Naive thymus-derived CD8-positive, alpha-beta T cell (primary cell): ENCODE results near the gene CRYBB2. TPM values are rescaled to one million over a fixed set of nuclear protein-coding genes. Genes with fewer than 3 reads are reported as not detected.
A peak's percentile ranks its signal among the peaks of the same experiment; 100 is the strongest.
"Not testable (repeated sequence)": the region's sequence is repeated elsewhere in the genome, so short reads cannot be mapped to it uniquely, and the experiment has no call there.

Experiments used
- ATAC-seq, 2 donors: fragments of 150-1000 bp; cut with Tn5 transposase in 1 of 2; sonication (Bioruptor Pico), chemical (Tn5 transposase) in 1 of 2; 1 replicate in 1 of 2; 2 replicates in 1 of 2; pipeline ENCODE4 v1.10.0; 2021; ENCODE audit warnings: mild to moderate bottlenecking in 2 of 2, moderate library complexity in 2 of 2
- POLR2A ChIA-PET: fragments of 350-600 bp; sonication (Branson Sonifier 250); formaldehyde crosslinking; loops from one replicate; lab custom pipeline; 2021; ENCODE audit warnings: antibody characterized with exemption; lab: Charles Lee
- DNase-seq, 10 donors: peaks; one replicate each; pipeline versions ENCODE4 v3.0.0 to v3.0.0-alpha.2; 2020 to 2022
- H3K27ac Mint-ChIP-seq, 10 donors: one replicate each; pipeline ENCODE4 v1.8.0; 2020 to 2022; ENCODE audit warnings: mild to moderate bottlenecking in 10 of 10, mixed read lengths in 10 of 10, moderate library complexity in 4 of 10, inconsistent platforms in 1 of 10
- H3K27me3 Mint-ChIP-seq, 5 donors: one replicate each; pipeline ENCODE4 v1.8.0; 2021 to 2022; ENCODE audit warnings: mixed read lengths in 5 of 5
- H3K36me3 Mint-ChIP-seq, 3 donors: one replicate each; pipeline ENCODE4 v1.8.0; 2020 to 2022; ENCODE audit warnings: mixed read lengths in 3 of 3, mild to moderate bottlenecking in 2 of 3, inconsistent platforms in 1 of 3
- H3K4me1 Mint-ChIP-seq, 4 donors: one replicate each; pipeline ENCODE4 v1.8.0; 2021 to 2022; ENCODE audit warnings: mixed read lengths in 4 of 4
- H3K4me3 Mint-ChIP-seq, 10 donors: one replicate each; pipeline ENCODE4 v1.8.0; 2020 to 2022; ENCODE audit warnings: mild to moderate bottlenecking in 10 of 10, mixed read lengths in 10 of 10, moderate library complexity in 6 of 10, inconsistent platforms in 1 of 10
- H3K9me3 Mint-ChIP-seq, 9 donors: one replicate each; pipeline ENCODE4 v1.8.0; 2020 to 2022; ENCODE audit warnings: mixed read lengths in 9 of 9, mild to moderate bottlenecking in 3 of 9, inconsistent platforms in 1 of 9, moderate library complexity in 1 of 9
- polyA plus RNA-seq, 3 donors: library from polyadenylated mRNA; unstranded; fragments of 300-500 nt; fragmentation: Illumina TruSeq; gene quantifications; one replicate each; pipeline ENCODE4 v1.2.3, GENCODE V29; 2021
- total RNA-seq, 8 experiments: library from RNA in 2 of 8; stranded (reverse) in 2 of 8; gene quantifications; one replicate each; pipeline ENCODE4 v1.2.3 and lab custom pipeline; 2021 to 2026

Gene CRYBB2
- total and polyA plus RNA-seq, 5 experiments from 2014 or later = not detected

DNA sequence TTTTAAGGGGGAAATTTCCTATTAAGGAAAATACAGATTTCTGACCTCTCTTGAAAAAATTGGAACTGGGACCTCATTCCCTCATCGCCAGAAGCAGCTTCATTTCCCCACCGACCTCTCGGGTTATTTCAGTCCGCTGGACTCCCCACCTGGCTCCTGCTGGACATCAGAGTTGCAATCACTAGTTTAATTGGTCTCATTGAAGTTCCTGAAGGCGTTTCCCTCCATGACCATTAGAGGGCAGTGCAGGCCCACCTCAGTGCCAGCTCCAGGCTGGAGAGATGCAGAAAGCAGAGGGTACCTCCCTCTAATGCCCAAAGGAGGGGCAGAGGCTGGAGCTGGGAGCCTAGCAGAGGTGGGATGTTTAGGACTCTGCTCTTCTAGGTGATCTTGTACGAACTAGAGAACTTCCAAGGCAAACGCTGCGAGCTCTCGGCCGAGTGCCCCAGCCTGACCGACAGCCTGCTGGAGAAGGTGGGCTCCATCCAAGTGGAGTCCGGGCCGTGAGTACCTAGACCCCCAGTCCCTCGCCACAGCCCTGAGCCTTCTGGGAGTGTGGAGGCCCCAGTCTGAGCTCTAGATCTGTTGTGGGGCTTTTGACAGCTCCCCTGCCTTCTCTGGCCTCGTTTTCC, 17.0 kb upstream of the CRYBB2 start:
- POLR2A ChIA-PET = no interaction called here
- ATAC-seq = peak; percentile 43 to 52
- H3K4me3 Mint-ChIP-seq = no peak overlapping the region

DNA sequence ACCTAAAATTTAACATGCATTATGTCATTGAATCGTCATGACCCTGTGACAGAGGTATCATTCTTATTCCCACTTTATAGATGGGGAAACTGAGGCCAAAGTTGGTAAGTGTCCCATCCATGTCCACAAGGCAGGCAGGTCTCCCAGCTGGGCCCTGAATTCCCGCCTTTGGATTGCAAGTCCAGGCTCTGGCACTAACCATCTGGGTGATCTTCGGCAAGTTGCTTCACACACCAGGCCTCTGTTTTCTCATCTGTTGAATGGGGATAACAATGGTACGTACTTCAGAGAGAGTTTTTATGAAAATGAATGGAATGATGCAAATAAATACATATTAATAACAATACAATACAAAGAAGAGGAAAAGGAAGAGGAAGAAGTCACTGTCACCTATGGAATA, 16.4 kb upstream of the CRYBB2 start:
- no peaks in the 10 kb centered on the region for H3K9me3 Mint-ChIP-seq
- DNase-seq (no peak), ATAC-seq (no peak)
- POLR2A ChIA-PET = no interaction called here
- H3K36me3 Mint-ChIP-seq = no peaks in the 10 kb centered on the region
- no peak overlapping the region for H3K27ac Mint-ChIP-seq
- no peaks in the 10 kb centered on the region for H3K27me3 Mint-ChIP-seq
- no peak overlapping the region for H3K4me3 Mint-ChIP-seq
- H3K4me1 Mint-ChIP-seq = peaks cover 0 to 6% (median under 1%) of the 10 kb centered on the region in 4 donors

More for the DNA sequence above, 17.0 kb upstream of the CRYBB2 start:
- H3K36me3 Mint-ChIP-seq = no peaks in the 10 kb centered on the region
- H3K4me1 Mint-ChIP-seq = peaks cover 0 to 6% (median under 1%) of the 10 kb centered on the region in 4 donors
- DNase-seq = peak in 9 of 10 donors; percentile 18 to 68 (median 44)
- no peaks in the 10 kb centered on the region for H3K9me3 Mint-ChIP-seq
- H3K27ac Mint-ChIP-seq = peak overlapping the region in 1 of 10 donors; percentile 21
- H3K27me3 Mint-ChIP-seq = no peaks in the 10 kb centered on the region

DNA sequence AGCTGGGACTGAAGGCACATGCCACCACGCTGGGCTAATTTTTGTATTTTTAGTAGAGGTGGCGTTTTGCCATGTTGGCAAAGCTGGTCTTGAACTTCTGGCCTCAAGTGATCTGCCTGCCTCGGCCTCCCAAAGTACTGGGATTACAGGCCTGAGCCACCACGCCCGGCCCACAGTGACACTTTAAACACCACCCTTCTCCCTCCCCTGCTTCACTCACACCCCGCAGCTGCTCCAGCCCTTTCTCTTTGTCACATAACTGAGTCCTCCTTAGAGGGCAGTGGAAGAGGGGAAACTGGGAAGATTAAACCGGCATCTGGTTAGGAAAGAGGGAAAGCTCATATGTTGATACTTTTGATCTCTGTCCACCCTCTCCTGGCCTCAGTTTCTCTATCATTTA, 14.9 kb upstream of the CRYBB2 start:
- POLR2A ChIA-PET, H3K9me3 Mint-ChIP-seq, DNase-seq, ATAC-seq, H3K27ac Mint-ChIP-seq, H3K4me3 Mint-ChIP-seq, H3K27me3 Mint-ChIP-seq, H3K4me1 Mint-ChIP-seq, H3K36me3 Mint-ChIP-seq: not testable (repeated sequence)

DNA sequence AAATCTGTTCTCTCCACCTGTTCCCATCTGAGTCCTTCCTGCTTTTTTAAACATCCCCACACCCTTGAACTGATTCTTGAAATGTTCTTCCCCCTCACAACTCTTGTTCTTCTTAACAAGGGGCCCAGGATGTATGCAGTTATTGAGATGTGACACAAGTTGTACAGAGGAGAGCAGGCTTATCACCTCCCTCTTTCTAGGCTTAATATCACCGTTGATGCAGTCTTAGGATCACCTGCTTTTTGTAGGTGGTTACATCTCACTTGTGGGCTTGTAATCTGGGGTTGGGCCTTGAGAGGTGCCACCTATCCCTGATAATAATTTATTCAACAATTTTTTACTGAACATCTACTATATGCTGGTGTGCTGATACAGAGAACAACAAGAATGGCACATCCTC, 13.6 kb upstream of the CRYBB2 start:
- DNase-seq (no peak), ATAC-seq (no peak)
- Mint-ChIP-seq H3K9me3 (no peaks in the 10 kb centered on the region), H3K4me1 (peaks cover 0 to 6% (median under 1%) of the 10 kb centered on the region in 4 donors), H3K36me3 (no peaks in the 10 kb centered on the region), H3K27ac (no peak overlapping the region), H3K27me3 (peaks cover 0 to 2% (median 0%) of the 10 kb centered on the region in 5 donors), H3K4me3 (no peak overlapping the region)
- POLR2A ChIA-PET = no interaction called here

DNA sequence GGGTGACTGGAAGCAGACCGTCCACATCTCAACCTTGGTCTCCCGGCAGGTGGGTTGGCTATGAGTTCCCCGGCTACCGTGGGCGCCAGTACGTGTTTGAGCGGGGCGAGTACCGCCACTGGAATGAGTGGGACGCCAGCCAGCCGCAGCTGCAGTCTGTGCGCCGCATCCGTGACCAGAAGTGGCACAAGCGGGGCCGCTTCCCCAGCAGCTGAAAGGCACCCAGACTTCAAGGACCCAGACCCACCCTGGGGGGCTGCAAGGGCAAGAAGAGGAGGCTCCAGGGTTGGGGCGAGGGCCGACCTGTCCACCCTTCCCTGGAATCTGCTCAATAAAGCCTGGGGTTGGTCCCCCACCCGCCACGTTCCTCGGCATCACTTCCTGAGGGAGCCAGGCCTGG, 12.4 kb upstream of the CRYBB2 start:
- no peak for DNase-seq
- no peak overlapping the region for H3K4me3 Mint-ChIP-seq
- H3K27me3 Mint-ChIP-seq = peaks cover 0 to 2% (median 0%) of the 10 kb centered on the region in 5 donors
- no peak overlapping the region for H3K27ac Mint-ChIP-seq
- H3K9me3 Mint-ChIP-seq = no peaks in the 10 kb centered on the region
- POLR2A ChIA-PET = no interaction called here
- H3K36me3 Mint-ChIP-seq = no peaks in the 10 kb centered on the region
- H3K4me1 Mint-ChIP-seq = peaks cover 0 to 6% (median under 1%) of the 10 kb centered on the region in 4 donors
- no peak for ATAC-seq

DNA sequence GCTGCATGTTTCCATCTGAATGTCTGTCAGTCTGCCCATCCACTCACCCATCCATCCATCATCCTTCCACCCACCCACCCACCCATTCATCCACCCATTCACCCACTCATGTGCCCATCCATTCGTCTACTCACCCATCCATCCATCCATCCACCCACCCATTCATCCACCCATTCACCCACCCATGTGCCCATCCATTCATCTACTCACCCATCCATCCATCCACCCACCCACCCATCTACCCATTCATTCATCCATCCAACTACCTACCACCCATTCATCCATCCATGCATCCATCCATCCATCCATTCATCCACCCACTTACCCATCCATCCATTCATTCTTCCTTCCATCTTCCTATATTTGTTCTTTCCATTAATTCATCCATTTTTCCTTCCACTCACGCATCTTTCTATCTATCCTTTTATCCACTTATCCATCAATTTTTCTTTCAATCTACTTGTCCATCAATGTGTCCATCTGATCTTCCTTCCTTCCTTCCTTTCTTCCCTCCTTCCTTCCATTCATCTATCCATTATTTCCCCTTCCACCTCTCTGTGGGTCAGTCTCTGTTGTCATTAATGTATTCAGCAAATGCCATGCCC, 11.8 kb upstream of the CRYBB2 start:
- no peaks in the 10 kb centered on the region for H3K36me3 Mint-ChIP-seq
- H3K4me3 Mint-ChIP-seq = no peak overlapping the region
- H3K4me1 Mint-ChIP-seq = no peaks in the 10 kb centered on the region
- POLR2A ChIA-PET = no interaction called here
- peak overlapping the region in 1 of 10 donors; percentile 37 for H3K27ac Mint-ChIP-seq
- ATAC-seq (no peak), DNase-seq (no peak)
- no peaks in the 10 kb centered on the region for H3K9me3 Mint-ChIP-seq
- peaks cover 0 to 2% (median 0%) of the 10 kb centered on the region in 5 donors for H3K27me3 Mint-ChIP-seq

DNA sequence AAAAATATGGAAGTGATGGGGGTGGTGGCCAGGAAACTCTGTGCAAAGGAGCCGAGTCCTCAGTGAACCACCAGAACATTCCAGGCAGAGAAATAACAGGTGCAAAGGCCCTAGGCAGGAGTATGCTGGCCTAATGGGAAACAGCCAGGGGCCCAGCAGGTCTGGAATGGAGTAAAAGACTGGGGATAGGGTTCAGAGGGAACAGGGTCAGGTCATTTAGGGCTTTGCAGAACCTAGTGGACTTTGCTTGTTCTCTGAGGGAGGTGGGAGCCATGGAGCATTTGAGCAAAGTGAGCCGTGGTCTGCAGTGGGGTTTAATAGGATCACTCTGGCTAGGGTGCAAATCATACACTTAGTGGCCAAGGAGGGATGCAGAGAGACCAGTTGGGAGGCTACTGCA, 11.1 kb upstream of the CRYBB2 start:
- no peaks in the 10 kb centered on the region for H3K4me1 Mint-ChIP-seq
- ATAC-seq (no peak), DNase-seq (no peak)
- H3K27me3 Mint-ChIP-seq = peaks cover 0 to 3% (median 1%) of the 10 kb centered on the region in 5 donors
- no peak overlapping the region for H3K27ac Mint-ChIP-seq
- POLR2A ChIA-PET = no interaction called here
- H3K4me3 Mint-ChIP-seq = no peak overlapping the region
- no peaks in the 10 kb centered on the region for H3K36me3 Mint-ChIP-seq
- H3K9me3 Mint-ChIP-seq = peaks cover 0 to 4% (median 0%) of the 10 kb centered on the region in 9 donors

DNA sequence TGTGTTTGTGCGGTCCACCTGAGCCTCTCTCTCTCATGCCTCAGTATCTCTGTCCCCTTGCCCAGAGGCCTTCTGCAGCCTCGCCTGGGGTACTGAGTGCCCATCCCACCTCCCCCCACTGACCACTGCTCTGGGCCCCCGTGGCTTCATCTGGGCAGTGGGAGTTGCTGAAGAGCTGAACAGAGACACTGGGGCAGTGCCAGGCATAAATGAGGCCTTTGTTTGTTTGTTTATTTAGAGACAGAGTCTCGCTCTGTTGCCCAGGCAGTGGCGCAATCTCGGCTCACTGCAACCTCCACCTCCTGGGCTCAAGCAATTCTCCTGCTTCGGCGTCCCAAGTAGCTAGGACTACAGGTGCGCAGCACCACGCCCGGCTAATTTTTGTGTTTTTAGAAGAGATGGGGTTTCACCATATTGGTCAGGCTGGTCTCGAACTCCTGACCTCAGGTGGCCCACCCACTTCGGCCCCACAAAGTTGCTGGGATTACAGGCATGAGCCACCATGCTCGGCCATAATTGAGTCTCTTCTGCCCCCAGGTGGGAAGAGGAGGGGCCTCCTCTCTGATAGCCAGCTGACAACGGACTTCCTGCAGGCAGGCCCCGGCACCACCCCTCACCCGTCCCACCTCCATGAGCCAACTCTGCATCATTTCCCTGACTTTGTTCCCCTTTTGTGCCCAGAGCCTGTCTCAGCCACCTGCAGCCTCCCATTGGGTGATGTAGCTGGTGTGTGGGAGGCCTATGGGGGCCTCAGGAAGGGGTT, 10.5 kb upstream of the CRYBB2 start:
- H3K36me3 Mint-ChIP-seq = peaks cover 0 to 5% (median 0%) of the 10 kb centered on the region in 3 donors
- peaks cover 0 to 10% (median 4%) of the 10 kb centered on the region in 9 donors for H3K9me3 Mint-ChIP-seq
- H3K27me3 Mint-ChIP-seq = peaks cover 0 to 7% (median 6%) of the 10 kb centered on the region in 5 donors
- H3K4me1 Mint-ChIP-seq = no peaks in the 10 kb centered on the region
- no peak for ATAC-seq
- POLR2A ChIA-PET = no interaction called here
- no peak overlapping the region for H3K27ac Mint-ChIP-seq
- H3K4me3 Mint-ChIP-seq = no peak overlapping the region
- no peak for DNase-seq

DNA sequence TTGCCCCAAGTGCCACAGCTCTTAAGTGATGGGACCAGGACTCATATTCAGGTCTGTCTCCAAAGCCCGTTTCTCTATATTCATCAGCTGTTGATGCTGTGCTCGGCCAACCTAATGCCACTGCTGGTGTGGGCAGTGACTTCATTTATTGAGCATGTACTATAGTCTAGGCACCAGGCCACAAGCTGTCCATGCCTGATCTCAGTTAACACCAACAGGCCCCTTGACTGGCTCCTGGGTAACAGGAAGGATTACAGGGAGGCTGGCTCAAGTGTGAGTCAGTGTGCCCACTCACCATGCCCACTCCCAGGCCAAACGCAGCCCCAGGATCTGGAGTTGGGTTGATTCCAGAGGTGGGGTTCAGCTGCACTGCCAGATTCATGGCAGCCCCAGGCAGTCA, 8.6 kb upstream of the CRYBB2 start:
- POLR2A ChIA-PET = no interaction called here
- peaks cover 0 to 5% (median 0%) of the 10 kb centered on the region in 3 donors for H3K36me3 Mint-ChIP-seq
- peaks cover 0 to 7% (median 6%) of the 10 kb centered on the region in 5 donors for H3K27me3 Mint-ChIP-seq
- no peaks in the 10 kb centered on the region for H3K4me1 Mint-ChIP-seq
- no peak overlapping the region for H3K4me3 Mint-ChIP-seq
- no peak overlapping the region for H3K27ac Mint-ChIP-seq
- DNase-seq = no peak
- H3K9me3 Mint-ChIP-seq = peaks cover 0 to 11% (median 6%) of the 10 kb centered on the region in 9 donors
- no peak for ATAC-seq

DNA sequence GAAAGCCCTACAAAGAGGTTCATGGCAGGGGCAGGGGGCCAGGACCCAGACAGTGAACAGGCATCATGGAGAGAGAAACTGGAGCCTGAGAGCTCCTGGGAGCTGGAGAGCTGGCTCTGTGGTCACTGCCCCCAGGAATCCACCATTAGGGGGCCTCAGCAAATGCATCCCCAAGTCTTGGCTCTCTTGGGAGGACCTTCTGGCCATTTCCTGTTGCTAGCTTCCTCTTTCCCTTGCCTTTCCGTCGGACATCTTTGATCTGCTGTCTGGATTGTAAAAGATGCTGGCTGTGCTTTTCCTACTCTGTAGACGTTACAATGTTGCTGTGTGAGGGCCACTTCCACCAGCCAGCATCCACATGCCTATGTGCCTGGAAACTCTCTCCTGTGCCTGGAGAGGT, 7.1 kb upstream of the CRYBB2 start:
- POLR2A ChIA-PET = interaction anchor here (0.7 kb wide), 1 partner anchor 12 kb away, joined by 3 read pairs; no protein-coding TSS in a partner anchor
- Mint-ChIP-seq H3K4me3 (no peak overlapping the region), H3K27me3 (peaks cover 7 to 13% (median 8%) of the 10 kb centered on the region in 5 donors), H3K4me1 (no peaks in the 10 kb centered on the region), H3K36me3 (peaks cover 0 to 5% (median 0%) of the 10 kb centered on the region in 3 donors), H3K9me3 (peaks cover 0 to 11% (median 6%) of the 10 kb centered on the region in 9 donors), H3K27ac (no peak overlapping the region)
- DNase-seq (no peak), ATAC-seq (no peak)

DNA sequence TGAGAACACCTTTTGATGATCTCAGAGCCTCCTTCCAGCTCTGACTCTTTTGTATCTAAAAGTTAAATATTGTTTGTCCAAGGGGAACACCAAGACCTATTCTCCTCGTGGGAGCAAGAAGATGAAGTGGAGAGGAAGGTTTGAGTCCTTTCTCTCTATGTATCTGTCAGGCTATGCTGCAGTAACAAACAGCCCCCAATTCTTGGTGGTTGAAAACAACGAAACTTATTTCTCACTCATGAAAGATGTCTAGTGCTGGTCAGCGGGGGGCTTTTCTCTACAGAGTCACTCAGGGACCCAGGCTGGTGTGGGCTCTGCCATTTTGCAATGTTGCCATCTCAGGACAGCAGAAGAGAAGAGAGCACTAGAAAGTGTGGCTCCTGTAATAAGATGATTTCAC, 6.2 kb upstream of the CRYBB2 start:
- POLR2A ChIA-PET = interaction anchor here (0.7 kb wide), 1 partner anchor 11 kb away, joined by 3 read pairs; no protein-coding TSS in a partner anchor
- H3K4me3 Mint-ChIP-seq = no peak overlapping the region
- H3K9me3 Mint-ChIP-seq = peaks cover 0 to 11% (median 6%) of the 10 kb centered on the region in 9 donors
- ATAC-seq (no peak), DNase-seq (no peak)
- no peaks in the 10 kb centered on the region for H3K4me1 Mint-ChIP-seq
- H3K27me3 Mint-ChIP-seq = peaks cover 11 to 22% (median 13%) of the 10 kb centered on the region in 5 donors
- H3K36me3 Mint-ChIP-seq = peaks cover 0 to 5% (median 0%) of the 10 kb centered on the region in 3 donors
- H3K27ac Mint-ChIP-seq = no peak overlapping the region

DNA sequence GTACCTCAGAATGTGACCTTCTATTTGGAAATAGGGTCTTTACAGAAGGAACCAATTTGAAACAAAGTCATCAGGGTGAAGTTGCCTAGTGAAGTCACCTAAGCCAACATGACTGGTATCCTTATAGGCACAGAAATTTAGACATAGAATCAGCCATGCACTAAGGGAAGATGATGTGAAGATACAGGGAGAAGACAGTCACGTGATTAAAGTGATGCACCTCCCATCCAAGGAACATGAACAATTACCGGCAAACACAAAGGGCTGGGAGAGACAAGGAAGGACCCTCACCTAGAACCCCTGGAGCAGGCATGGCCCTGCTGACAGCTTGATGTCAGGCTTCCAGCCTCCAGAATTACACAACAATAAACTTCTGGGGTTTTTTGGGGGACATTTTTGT, 3.2 kb upstream of the CRYBB2 start:
- ATAC-seq (no peak), DNase-seq (no peak)
- Mint-ChIP-seq H3K9me3 (peaks cover 0 to 11% (median 6%) of the 10 kb centered on the region in 9 donors), H3K4me1 (no peaks in the 10 kb centered on the region), H3K27ac (no peak overlapping the region), H3K4me3 (no peak overlapping the region), H3K27me3 (peaks cover 11 to 42% (median 13%) of the 10 kb centered on the region in 5 donors), H3K36me3 (peaks cover 0 to 5% (median 0%) of the 10 kb centered on the region in 3 donors)
- POLR2A ChIA-PET = no interaction called here
